B cell (primary cell): ENCODE data around the gene PTPRG. TPM values are rescaled to one million over a fixed set of nuclear protein-coding genes. Genes with fewer than 3 reads are reported as not detected.

Experiments
- ATAC-seq: fragments of 200-7000 bp; cut with Tn5 transposase; one replicate; pipeline ENCODE4 v1.10.0; 2021; ENCODE audit warnings: low read depth, mild to moderate bottlenecking, moderate number of reproducible peaks, moderate library complexity
- CTCF ChIA-PET: fragments of 350-600 bp; sonication (Branson Sonifier 250); formaldehyde crosslinking; loops from one replicate; lab custom pipeline; 2021; ENCODE audit warnings: antibody characterized with exemption, inconsistent platforms; lab: Charles Lee
- POLR2A ChIA-PET: fragments of 350-600 bp; sonication (Branson Sonifier 250); formaldehyde crosslinking; loops from one replicate; lab custom pipeline; 2021; ENCODE audit warnings: antibody characterized with exemption; lab: Charles Lee
- DNase-seq: peaks from one replicate; pipeline ENCODE4 v3.0.0; 2013
- H2AFZ ChIP-seq: 2 replicates; pipeline ENCODE4 v1.6.1; 2012; ENCODE audit warnings: mild to moderate bottlenecking, low read depth, low read length; ENCODE audit not compliant: insufficient read depth, poor library complexity, severe bottlenecking
- H3K27ac ChIP-seq, 2 donors: 1 replicate in 1 of 2; 2 replicates in 1 of 2; pipeline ENCODE4 v1.5.1; 2012 to 2013; ENCODE audit warnings: low read length in 2 of 2, mild to moderate bottlenecking in 2 of 2, moderate library complexity in 1 of 2
- H3K27me3 ChIP-seq, 4 experiments: fragments of 200-600 bp in 1 of 4; sonication (generic) in 1 of 4; replicated peaks in 1 of 4; 1 replicate in 2 of 4; 2 replicates in 2 of 4; pipeline versions ENCODE4 v1.6.1 to v1.7.0; 2013 to 2016; ENCODE audit warnings: low read length in 3 of 4, mild to moderate bottlenecking in 2 of 4, mixed read lengths in 1 of 4, moderate library complexity in 1 of 4; ENCODE audit not compliant: insufficient read depth in 4 of 4, control insufficient read depth in 3 of 4; ENCODE audit errors: control extremely low read depth in 1 of 4
- H3K36me3 ChIP-seq, 2 experiments: replicated peaks in 1 of 2; 1 replicate in 1 of 2; 2 replicates in 1 of 2; pipeline versions ENCODE4 v1.6.1 to v1.7.1; 2013; ENCODE audit warnings: low read length in 1 of 2; ENCODE audit not compliant: insufficient read depth in 2 of 2, control insufficient read depth in 1 of 2; ENCODE audit errors: control extremely low read depth in 1 of 2, extremely low read depth in 1 of 2
- H3K4me1 ChIP-seq, 2 donors: fragments of 200-600 bp in 1 of 2; sonication (generic) in 1 of 2; 1 replicate in 1 of 2; 2 replicates in 1 of 2; pipeline versions ENCODE4 v1.5.1 to v1.6.1; 2013 to 2017; ENCODE audit warnings: low read length in 2 of 2; ENCODE audit not compliant: control insufficient read depth in 2 of 2, insufficient read depth in 2 of 2
- H3K4me2 ChIP-seq: replicated peaks from 2 replicates; pipeline ENCODE3; 2012; ENCODE audit warnings: mild to moderate bottlenecking, low read depth, low read length; ENCODE audit not compliant: poor library complexity, severe bottlenecking
- H3K4me3 ChIP-seq, 5 experiments: fragments of 200-600 bp in 1 of 5; sonication (generic) in 1 of 5; 1 replicate in 3 of 5; 2 replicates in 2 of 5; pipeline versions ENCODE4 v1.5.1 to v1.7.0; 2011 to 2016; ENCODE audit warnings: low read length in 4 of 5, mild to moderate bottlenecking in 4 of 5, low read depth in 2 of 5, control low read depth in 1 of 5, moderate library complexity in 1 of 5; ENCODE audit not compliant: insufficient read depth in 1 of 5; ENCODE audit errors: control extremely low read depth in 1 of 5, extremely low read depth in 1 of 5
- H3K79me2 ChIP-seq: fragments of 200-600 bp; sonication (generic); one replicate; pipeline ENCODE4 v1.6.0; 2016; ENCODE audit warnings: low read length; ENCODE audit not compliant: control insufficient read depth, insufficient read depth
- H3K9ac ChIP-seq: fragments of 200-600 bp; sonication (generic); 2 replicates; pipeline ENCODE4 v1.6.1; 2017; ENCODE audit warnings: mild to moderate bottlenecking, low read length, moderate library complexity
- H3K9me3 ChIP-seq, 3 donors: one replicate each; pipeline versions ENCODE4 v1.6.1 to v1.7.1; 2013; ENCODE audit warnings: low read length in 2 of 3; ENCODE audit not compliant: control insufficient read depth in 2 of 3, insufficient read depth in 1 of 3; ENCODE audit errors: control extremely low read depth in 1 of 3
- H4K20me1 ChIP-seq: 2 replicates; pipeline ENCODE4 v1.6.0; 2012; ENCODE audit warnings: mild to moderate bottlenecking, low read length; ENCODE audit not compliant: insufficient read depth, control insufficient read depth, poor library complexity, severe bottlenecking
- H3K27ac Mint-ChIP-seq: one replicate; pipeline ENCODE4 v1.8.0; 2021; ENCODE audit warnings: mixed read lengths
- H3K27me3 Mint-ChIP-seq: one replicate; pipeline ENCODE4 v1.8.0; 2021; ENCODE audit warnings: mixed read lengths
- H3K4me1 Mint-ChIP-seq: one replicate; pipeline ENCODE4 v1.8.0; 2021; ENCODE audit warnings: mixed read lengths
- H3K4me3 Mint-ChIP-seq: one replicate; pipeline ENCODE4 v1.8.0; 2021; ENCODE audit warnings: mixed read lengths
- H3K9me3 Mint-ChIP-seq: one replicate; pipeline ENCODE4 v1.8.0; 2022; ENCODE audit warnings: mixed read lengths; ENCODE audit not compliant: insufficient read depth
- EZH2 ChIP-seq: IDR thresholded peaks from 2 replicates; pipeline ENCODE4 v1.6.1; 2012; ENCODE audit warnings: borderline replicate concordance, low read depth, mild to moderate bottlenecking, moderate library complexity, low read length; ENCODE audit not compliant: insufficient read depth, poor library complexity, severe bottlenecking
- WGBS: methylation state at CpG from one replicate; pipeline ENCODE4 v1.1.5; 2013; ENCODE audit warnings: missing lambda C conversion rate; ENCODE audit not compliant: insufficient coverage; 5-methylcytosine and 5-hydroxymethylcytosine counted together
- intact Hi-C: fragments of 100-400 bp; cut with micrococcal nuclease; formaldehyde crosslinking; loops from one replicate; pipeline ENCODE4 v1.10.0; 2022
- polyA plus RNA-seq: library from polyadenylated mRNA; depleted of rRNA; stranded (reverse); fragments of >200 nt; gene quantifications from 2 replicates; pipeline ENCODE4 v1.2.3, GENCODE V29; 2012
- total RNA-seq, 2 donors: library from RNA; stranded (reverse); fragments of 120-200 nt in 1 of 2; gene quantifications; 1 replicate in 1 of 2; 2 replicates in 1 of 2; pipeline versions ENCODE4 v1.2.3 to v1.2.4, GENCODE V29; 2013 to 2022
- TF ChIP-seq, protein P1 (sequence below): fragments of 200-600 bp; IDR thresholded peaks from one replicate; pipeline ENCODE4 v1.8.0; 2022; ENCODE audit warnings: antibody characterized with exemption, mild to moderate bottlenecking

PTPRG gene
- total and polyA plus RNA-seq, 2 donors (not counting 1 experiment from before 2014, with no cell fraction given), result 0.12 to 1.3 TPM

- Histone ChIP-seq H3K4me2 (no peak overlapping the region), H3K9ac (no peak overlapping the region), H3K4me1 (no peaks in the 10 kb centered on the region), H3K79me2 (no peaks in the 10 kb centered on the region), H3K36me3 (no peaks in the 10 kb centered on the region), H3K4me3 (no peak overlapping the region), H3K27me3 (no peaks in the 10 kb centered on the region), H4K20me1 (no peaks in the 10 kb centered on the region), H3K27ac (no peak overlapping the region), H3K9me3 (no peaks in the 10 kb centered on the region), H2AFZ (no peak overlapping the region)
- WGBS, result 65% methylated on average over 3 of the region's 7 CpGs
- H3K27ac Mint-ChIP-seq, result no peak overlapping the region
- no peak overlapping the region for H3K4me3 Mint-ChIP-seq
- TF ChIP-seq, protein P1, sequence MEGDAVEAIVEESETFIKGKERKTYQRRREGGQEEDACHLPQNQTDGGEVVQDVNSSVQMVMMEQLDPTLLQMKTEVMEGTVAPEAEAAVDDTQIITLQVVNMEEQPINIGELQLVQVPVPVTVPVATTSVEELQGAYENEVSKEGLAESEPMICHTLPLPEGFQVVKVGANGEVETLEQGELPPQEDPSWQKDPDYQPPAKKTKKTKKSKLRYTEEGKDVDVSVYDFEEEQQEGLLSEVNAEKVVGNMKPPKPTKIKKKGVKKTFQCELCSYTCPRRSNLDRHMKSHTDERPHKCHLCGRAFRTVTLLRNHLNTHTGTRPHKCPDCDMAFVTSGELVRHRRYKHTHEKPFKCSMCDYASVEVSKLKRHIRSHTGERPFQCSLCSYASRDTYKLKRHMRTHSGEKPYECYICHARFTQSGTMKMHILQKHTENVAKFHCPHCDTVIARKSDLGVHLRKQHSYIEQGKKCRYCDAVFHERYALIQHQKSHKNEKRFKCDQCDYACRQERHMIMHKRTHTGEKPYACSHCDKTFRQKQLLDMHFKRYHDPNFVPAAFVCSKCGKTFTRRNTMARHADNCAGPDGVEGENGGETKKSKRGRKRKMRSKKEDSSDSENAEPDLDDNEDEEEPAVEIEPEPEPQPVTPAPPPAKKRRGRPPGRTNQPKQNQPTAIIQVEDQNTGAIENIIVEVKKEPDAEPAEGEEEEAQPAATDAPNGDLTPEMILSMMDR, result no peak
- TF ChIP-seq EZH2, result no peak
- H3K9me3 Mint-ChIP-seq, result peaks cover 5% of the 10 kb centered on the region
- H3K4me1 Mint-ChIP-seq, result no peaks in the 10 kb centered on the region
- ChIA-PET POLR2A (no interaction called here), CTCF (no interaction called here)
- DNase-seq (no peak), ATAC-seq (no peak)
- H3K27me3 Mint-ChIP-seq, result no peaks in the 10 kb centered on the region
- intact Hi-C loops, result no loop called here
Measured at GRCh38 chr3:61828184-61828874, 267.0 kb downstream of the PTPRG start.

DNA sequence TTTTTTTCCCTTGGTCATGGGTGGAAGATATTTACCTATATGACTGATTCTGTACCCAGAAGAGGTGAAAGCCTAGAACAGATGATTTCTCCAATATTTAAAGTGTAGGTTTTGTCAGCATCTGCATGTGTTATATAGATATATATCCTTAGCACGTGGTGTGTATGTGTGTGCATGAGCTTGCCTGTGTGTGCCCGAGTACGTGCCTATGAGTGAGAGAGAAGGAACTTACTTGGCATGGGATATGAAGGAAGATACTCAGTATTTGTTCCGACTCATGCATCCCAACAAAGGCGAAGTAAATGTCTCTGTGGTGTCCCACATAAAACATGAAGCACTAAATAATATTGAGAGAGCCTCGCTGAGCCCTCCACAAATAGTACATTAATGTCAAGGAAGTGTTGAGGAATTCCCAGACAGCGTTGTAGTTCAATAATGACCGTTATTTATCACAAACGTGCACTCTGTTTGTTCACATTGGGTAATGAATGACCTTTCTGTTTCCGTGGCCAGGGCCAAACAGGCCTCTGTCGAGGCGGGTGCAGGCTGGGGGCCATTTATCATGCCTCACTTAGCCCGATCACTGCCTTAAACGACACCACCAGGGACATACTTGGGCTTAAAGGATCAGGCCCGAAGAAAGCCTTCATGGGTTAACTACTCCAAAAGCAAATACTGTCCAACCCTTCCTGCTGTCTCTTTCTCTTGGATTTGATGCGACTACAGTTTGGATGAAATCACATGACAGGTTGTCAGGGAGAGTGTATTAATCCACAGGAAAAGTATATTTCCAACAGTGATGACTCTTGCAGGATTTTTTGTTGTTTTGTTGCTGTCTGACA is 267.7 kb downstream of the PTPRG start:
- intact Hi-C loops, result no loop called here

More for the DNA sequence above, 267.7 kb downstream of the PTPRG start:
- Histone ChIP-seq H4K20me1 (no peaks in the 10 kb centered on the region), H3K27me3 (no peaks in the 10 kb centered on the region), H3K27ac (no peak overlapping the region), H3K9me3 (peaks cover 0 to 2% (median 0%) of the 10 kb centered on the region in 3 donors), H3K4me2 (no peak overlapping the region), H3K79me2 (no peaks in the 10 kb centered on the region), H3K4me1 (no peaks in the 10 kb centered on the region), H2AFZ (no peak overlapping the region), H3K36me3 (no peaks in the 10 kb centered on the region), H3K9ac (no peak overlapping the region), H3K4me3 (no peak overlapping the region)
- DNase-seq, result no peak
- no peak for ATAC-seq
- Mint-ChIP-seq H3K27me3 (no peaks in the 10 kb centered on the region), H3K9me3 (peaks cover 6% of the 10 kb centered on the region), H3K4me1 (no peaks in the 10 kb centered on the region), H3K4me3 (no peak overlapping the region), H3K27ac (no peak overlapping the region)
- CTCF ChIA-PET, result no interaction called here
- POLR2A ChIA-PET, result no interaction called here
- no peak for TF ChIP-seq EZH2
- TF ChIP-seq, protein P1, result no peak
- 70% methylated on average over 10 of the region's 16 CpGs for WGBS
